ENCODE results near the gene ZC3H18.

- no peak for TF ChIP-seq CTCF (conservative IDR thresholded peaks at IDR 0.05)
- TF ChIP-seq ZFX (IDR thresholded peaks at IDR 0.05) = no peak
Measured at GRCh38 chr16:88530858-88531203, 39.4 kb upstream of the ZC3H18 start.
